DOHH2 (cell line): ENCODE measurements around the gene UGT1A3.

Experiments
- H3F3A ChIP-seq: fragments of 200-600 bp; sonication (generic), shearing (Covaris generic); 2 replicates; pipeline ENCODE4 v1.6.0; 2016; ENCODE audit warnings: antibody characterized with exemption, mild to moderate bottlenecking; ENCODE audit not compliant: control insufficient read depth, insufficient read depth
- H3K27ac ChIP-seq: fragments of 200-600 bp; sonication (generic); 2 replicates; pipeline ENCODE4 v1.5.1; 2014; ENCODE audit warnings: low read depth, mild to moderate bottlenecking, low read length, moderate library complexity
- H3K27me3 ChIP-seq: fragments of 200-600 bp; sonication (generic); 2 replicates; pipeline ENCODE4 v1.6.1; 2014; ENCODE audit warnings: mild to moderate bottlenecking, low read length, mixed read lengths; ENCODE audit not compliant: control insufficient read depth
- H3K36me3 ChIP-seq: fragments of 200-600 bp; sonication (generic); 2 replicates; pipeline ENCODE4 v1.6.1; 2014; ENCODE audit warnings: mild to moderate bottlenecking, low read length, moderate library complexity, mixed read lengths; ENCODE audit not compliant: control insufficient read depth
- H3K4me1 ChIP-seq: fragments of 200-600 bp; sonication (generic); 2 replicates; pipeline ENCODE4 v1.6.1; 2014; ENCODE audit warnings: mild to moderate bottlenecking, low read length, mixed read lengths; ENCODE audit not compliant: control insufficient read depth
- H3K4me2 ChIP-seq: fragments of 200-600 bp; sonication (generic); 2 replicates; pipeline ENCODE4 v1.6.0; 2014; ENCODE audit warnings: mild to moderate bottlenecking, low read length, moderate library complexity
- H3K4me3 ChIP-seq: fragments of 200-600 bp; sonication (generic); 2 replicates; pipeline ENCODE4 v1.5.1; 2014; ENCODE audit warnings: mild to moderate bottlenecking, low read length, mixed read lengths
- H3K79me2 ChIP-seq: fragments of 200-600 bp; sonication (generic); 2 replicates; pipeline ENCODE4 v1.6.1; 2014; ENCODE audit warnings: mild to moderate bottlenecking, low read length, mixed read lengths; ENCODE audit not compliant: control insufficient read depth
- H3K9me2 ChIP-seq: fragments of 200-600 bp; sonication (generic); replicated peaks from 2 replicates; pipeline ENCODE4 v1.6.1; 2014; ENCODE audit warnings: mild to moderate bottlenecking, low read length, mixed read lengths; ENCODE audit not compliant: control insufficient read depth
- H3K9me3 ChIP-seq: fragments of 200-600 bp; sonication (generic); 2 replicates; pipeline ENCODE4 v1.6.1; 2014; ENCODE audit warnings: antibody characterized with exemption, low read length, mixed read lengths; ENCODE audit not compliant: control insufficient read depth, insufficient read depth
- H4K20me1 ChIP-seq: fragments of 200-600 bp; sonication (generic); 2 replicates; pipeline ENCODE4 v1.6.0; 2014; ENCODE audit warnings: low read depth, mild to moderate bottlenecking, antibody characterized with exemption, low read length, moderate library complexity; ENCODE audit not compliant: control insufficient read depth, insufficient read depth
- EZH2phosphoT487 ChIP-seq: fragments of 200-600 bp; sonication (generic); IDR thresholded peaks from 2 replicates; pipeline ENCODE4 v1.6.1; 2017; ENCODE audit warnings: borderline replicate concordance, mild to moderate bottlenecking, antibody characterized with exemption, low read length, moderate library complexity, mixed read lengths
- TF ChIP-seq, protein P1 (sequence below): fragments of 200-600 bp; sonication (generic); IDR thresholded peaks from one replicate; pipeline ENCODE4 v1.5.1; 2014; ENCODE audit warnings: antibody characterized with exemption, mild to moderate bottlenecking, low read depth, low read length; ENCODE audit not compliant: poor library complexity, severe bottlenecking

The UGT1A3 gene

DNA sequence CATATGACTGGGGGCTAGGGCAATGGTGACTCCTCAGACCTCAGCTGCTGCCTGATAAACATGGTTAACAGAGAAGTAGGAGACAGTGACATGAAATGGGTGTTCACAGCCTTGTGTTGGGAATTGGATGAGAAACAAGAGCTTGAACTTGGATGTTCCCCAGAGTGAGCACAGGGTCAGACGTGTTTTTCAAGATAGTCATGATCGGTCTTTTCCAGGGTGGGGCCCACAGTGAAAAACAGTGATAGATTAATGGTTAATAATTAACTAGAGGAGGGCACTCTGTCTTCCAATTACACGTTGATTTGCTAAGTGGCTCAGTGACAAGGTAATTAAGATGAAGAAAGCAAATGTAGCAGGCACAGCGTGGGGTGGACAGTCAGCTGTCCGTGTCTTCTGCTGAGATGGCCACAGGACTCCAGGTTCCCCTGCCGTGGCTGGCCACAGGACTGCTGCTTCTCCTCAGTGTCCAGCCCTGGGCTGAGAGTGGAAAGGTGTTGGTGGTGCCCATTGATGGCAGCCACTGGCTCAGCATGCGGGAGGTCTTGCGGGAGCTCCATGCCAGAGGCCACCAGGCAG lies at the start of gene UGT1A3:
UGT1A3 (plus strand) TSS at position 320 of the 579 bp plus-strand sequence; CDS start at position 405, 85 bp downstream.
- Histone ChIP-seq H3K4me3 (no peak within 1 kb of the TSS), H3K4me2 (no peak within 1 kb of the TSS), H3K27me3 (no peaks in the 10 kb centered on the region), H3F3A (no peaks in the 10 kb centered on the region), H3K27ac (no peak within 1 kb of the TSS), H4K20me1 (no peaks in the 10 kb centered on the region), H3K9me3 (no peaks in the 10 kb centered on the region), H3K9me2 (no peaks in the 10 kb centered on the region), H3K36me3 (no peaks in the 10 kb centered on the region), H3K79me2 (no peaks in the 10 kb centered on the region), H3K4me1 (no peaks in the 10 kb centered on the region)
- no peak for TF ChIP-seq EZH2phosphoT487
- TF ChIP-seq, protein P1, sequence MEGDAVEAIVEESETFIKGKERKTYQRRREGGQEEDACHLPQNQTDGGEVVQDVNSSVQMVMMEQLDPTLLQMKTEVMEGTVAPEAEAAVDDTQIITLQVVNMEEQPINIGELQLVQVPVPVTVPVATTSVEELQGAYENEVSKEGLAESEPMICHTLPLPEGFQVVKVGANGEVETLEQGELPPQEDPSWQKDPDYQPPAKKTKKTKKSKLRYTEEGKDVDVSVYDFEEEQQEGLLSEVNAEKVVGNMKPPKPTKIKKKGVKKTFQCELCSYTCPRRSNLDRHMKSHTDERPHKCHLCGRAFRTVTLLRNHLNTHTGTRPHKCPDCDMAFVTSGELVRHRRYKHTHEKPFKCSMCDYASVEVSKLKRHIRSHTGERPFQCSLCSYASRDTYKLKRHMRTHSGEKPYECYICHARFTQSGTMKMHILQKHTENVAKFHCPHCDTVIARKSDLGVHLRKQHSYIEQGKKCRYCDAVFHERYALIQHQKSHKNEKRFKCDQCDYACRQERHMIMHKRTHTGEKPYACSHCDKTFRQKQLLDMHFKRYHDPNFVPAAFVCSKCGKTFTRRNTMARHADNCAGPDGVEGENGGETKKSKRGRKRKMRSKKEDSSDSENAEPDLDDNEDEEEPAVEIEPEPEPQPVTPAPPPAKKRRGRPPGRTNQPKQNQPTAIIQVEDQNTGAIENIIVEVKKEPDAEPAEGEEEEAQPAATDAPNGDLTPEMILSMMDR = no peak

DNA sequence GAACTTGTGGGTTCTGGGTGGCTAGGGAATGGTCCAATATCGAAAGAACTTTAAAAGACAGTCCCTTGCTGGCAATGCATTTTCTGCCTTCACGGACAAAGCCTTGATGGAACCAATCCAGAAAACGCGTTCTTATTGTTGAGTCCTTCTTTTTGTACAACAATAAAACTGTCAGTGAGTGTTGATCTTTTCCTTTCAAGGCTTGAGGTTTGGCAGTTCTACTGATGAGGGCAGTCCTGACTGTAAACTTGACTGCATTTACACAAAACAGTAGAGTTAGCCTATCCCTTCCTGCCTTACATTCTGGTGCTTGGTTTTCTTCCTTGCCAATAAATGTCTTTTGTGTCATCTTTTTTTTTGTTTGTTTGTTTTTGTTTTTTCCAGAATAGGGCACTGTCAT lies 49.6 kb upstream of the UGT1A3 start:
- Histone ChIP-seq H3K27me3 (no peaks in the 10 kb centered on the region; the same call in 1 of the 2 replicates), H3K4me3 (no peak overlapping the region), H3K36me3 (no peaks in the 10 kb centered on the region), H3K79me2 (no peaks in the 10 kb centered on the region), H4K20me1 (no peaks in the 10 kb centered on the region), H3K4me1 (peaks cover 9% of the 10 kb centered on the region), H3K4me2 (no peak overlapping the region), H3K9me3 (no peaks in the 10 kb centered on the region), H3K27ac (no peak overlapping the region), H3F3A (no peaks in the 10 kb centered on the region), H3K9me2 (no peaks in the 10 kb centered on the region)
- TF ChIP-seq, protein P1 = no peak
- TF ChIP-seq EZH2phosphoT487 = no peak

DNA sequence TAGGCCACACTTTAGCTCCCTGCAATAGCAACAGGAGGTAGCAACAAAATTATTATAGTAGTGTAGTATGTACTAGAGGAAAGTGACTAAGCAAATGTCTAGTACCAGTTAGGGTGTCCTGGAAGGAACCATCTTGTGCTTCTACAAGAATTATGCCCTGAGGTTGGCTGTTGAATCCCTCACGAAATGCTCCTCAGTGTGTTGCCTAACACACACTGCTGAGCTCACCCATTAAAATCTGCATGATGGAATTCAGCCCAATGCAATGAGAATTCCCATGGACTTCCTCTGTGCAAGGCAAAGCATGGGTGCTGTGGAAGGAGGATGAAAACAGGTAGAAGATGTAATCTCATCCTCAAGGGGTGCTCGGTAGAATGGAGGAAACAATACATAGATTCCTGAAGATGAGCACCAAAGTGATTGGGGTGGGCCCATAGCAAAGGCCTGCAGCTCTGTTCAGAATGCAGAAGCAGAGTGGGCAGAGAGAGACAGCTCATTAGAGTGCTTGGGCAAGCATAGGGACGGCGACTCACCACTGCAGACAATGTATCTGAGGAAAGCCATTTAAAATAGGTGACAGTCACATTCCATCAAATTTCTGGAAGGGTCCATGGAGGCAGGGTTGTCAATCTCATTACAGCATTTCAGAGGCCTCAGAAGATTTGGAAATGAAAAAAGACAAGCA lies 48.3 kb upstream of the UGT1A3 start:
- TF ChIP-seq EZH2phosphoT487 = no peak
- TF ChIP-seq, protein P1 = no peak
- Histone ChIP-seq H3K4me3 (no peak overlapping the region), H3K4me1 (peaks cover 9% of the 10 kb centered on the region)

More for the DNA sequence above, 48.3 kb upstream of the UGT1A3 start:
- H3K9me2 ChIP-seq = no peaks in the 10 kb centered on the region
- H3F3A ChIP-seq = no peaks in the 10 kb centered on the region
- no peak overlapping the region for H3K4me2 ChIP-seq
- H3K9me3 ChIP-seq = no peaks in the 10 kb centered on the region
- no peaks in the 10 kb centered on the region for H4K20me1 ChIP-seq
- no peak overlapping the region for H3K27ac ChIP-seq
- H3K27me3 ChIP-seq = no peaks in the 10 kb centered on the region; the same call in 1 of the 2 replicates
- H3K79me2 ChIP-seq = no peaks in the 10 kb centered on the region
- no peaks in the 10 kb centered on the region for H3K36me3 ChIP-seq
